ENCODE data around the gene PELI2. TPM values are rescaled to one million over a fixed set of nuclear protein-coding genes. Genes with fewer than 3 reads are reported as not detected.
A peak's percentile ranks its signal among the peaks of the same experiment; 100 is the strongest.

PELI2 gene
- total and polyA plus RNA-seq, 3 donors from 2014 or later = 14.5 to 32.5 (median 27.6) TPM

GRCh38 chr14:56294128-56294527 lies 175.9 kb downstream of the PELI2 start:
- H3K4me1 ChIP-seq = no peaks in the 10 kb centered on the region
- 90 to 94% methylated on average over 5 of the region's 5 CpGs for WGBS, 2 donors
- no peaks in the 10 kb centered on the region for H3K9me3 ChIP-seq
- H3K4me3 ChIP-seq = no peak overlapping the region
- DNase-seq = no peak
- TF ChIP-seq CTCF (IDR thresholded peaks at IDR 0.05) = no peak
- no peaks in the 10 kb centered on the region for H3K36me3 ChIP-seq (ENCODE audit: low read depth, missing control alignments)
- H3K27me3 ChIP-seq = no peaks in the 10 kb centered on the region
- intact Hi-C loops (cut with DNase I; ENCODE audit: low total_unique reads) = no loop called here
- no peak overlapping the region for H3K27ac ChIP-seq

- H3K27ac ChIP-seq = no peak overlapping the region
- 69 to 77% methylated on average over 3 of the region's 3 CpGs for WGBS, 2 donors
- TF ChIP-seq POLR2A (IDR thresholded peaks at IDR 0.05) (no peak), CTCF (IDR thresholded peaks at IDR 0.05) (no peak)
- no peaks in the 10 kb centered on the region for H3K4me1 ChIP-seq
- no peak overlapping the region for H3K4me3 ChIP-seq
- H3K27me3 ChIP-seq = no peaks in the 10 kb centered on the region
- intact Hi-C loops (cut with DNase I; ENCODE audit: low total_unique reads) = no loop called here
- H3K36me3 ChIP-seq (ENCODE audit: low read depth, missing control alignments) = no peaks in the 10 kb centered on the region
- DNase-seq = no peak
- no peaks in the 10 kb centered on the region for H3K9me3 ChIP-seq
These were observed 177.5 kb downstream of the PELI2 start for GRCh38 chr14:56295743-56296142.

- DNase-seq = no peak
- TF ChIP-seq CTCF (IDR thresholded peaks at IDR 0.05) = no peak
- TF ChIP-seq POLR2A (IDR thresholded peaks at IDR 0.05) = no peak
These were observed 179.2 kb downstream of the PELI2 start for GRCh38 chr14:56297449-56297848.

GRCh38 chr14:56299306-56299984 lies 181.2 kb downstream of the PELI2 start:
- intact Hi-C loops (cut with DNase I; ENCODE audit: low total_unique reads) = no loop called here
- DNase-seq = no peak
- Histone ChIP-seq H3K9me3 (no peaks in the 10 kb centered on the region), H3K27ac (no peak overlapping the region), H3K4me3 (no peak overlapping the region), H3K36me3 (ENCODE audit: low read depth, missing control alignments) (no peaks in the 10 kb centered on the region), H3K4me1 (no peaks in the 10 kb centered on the region), H3K27me3 (no peaks in the 10 kb centered on the region)
- 69 to 72% methylated on average over 9 of the region's 9 CpGs for WGBS, 2 donors
- TF ChIP-seq CTCF (IDR thresholded peaks at IDR 0.05) (no peak), POLR2A (IDR thresholded peaks at IDR 0.05) (no peak)

More at GRCh38 chr14:56297449-56297848, 179.2 kb downstream of the PELI2 start:
- H3K27ac ChIP-seq = no peak overlapping the region
- H3K4me1 ChIP-seq = no peaks in the 10 kb centered on the region
- intact Hi-C loops (cut with DNase I; ENCODE audit: low total_unique reads) = no loop called here
- H3K4me3 ChIP-seq = no peak overlapping the region
- WGBS, 2 donors = 96 to 97% methylated on average over 5 of the region's 5 CpGs
- H3K36me3 ChIP-seq (ENCODE audit: low read depth, missing control alignments) = no peaks in the 10 kb centered on the region
- no peaks in the 10 kb centered on the region for H3K9me3 ChIP-seq
- H3K27me3 ChIP-seq = no peaks in the 10 kb centered on the region

- no peaks in the 10 kb centered on the region for H3K36me3 ChIP-seq (ENCODE audit: low read depth, missing control alignments)
- H3K4me3 ChIP-seq = no peak overlapping the region
- H3K9me3 ChIP-seq = no peaks in the 10 kb centered on the region
- intact Hi-C loops (cut with DNase I; ENCODE audit: low total_unique reads) = no loop called here
- DNase-seq = no peak
- 89 to 95% methylated on average over 4 of the region's 4 CpGs for WGBS, 2 donors
- no peaks in the 10 kb centered on the region for H3K27me3 ChIP-seq
- TF ChIP-seq POLR2A (IDR thresholded peaks at IDR 0.05) (no peak), CTCF (IDR thresholded peaks at IDR 0.05) (no peak)
- peak overlapping the region in 1 of 2 donors; percentile 9 for H3K27ac ChIP-seq
- no peaks in the 10 kb centered on the region for H3K4me1 ChIP-seq
These were observed 182.3 kb downstream of the PELI2 start for GRCh38 chr14:56300495-56300894.

Measured in testis (tissue), 3 donors.